Activated CD8-positive, alpha-beta T cell treated with anti-CD3 and anti-CD28 coated beads for 36 hours (primary cell): Measurements from ENCODE around the gene ERCC6L2. TPM values are rescaled to one million over a fixed set of nuclear protein-coding genes. Genes with fewer than 3 reads are reported as not detected.
A peak's percentile ranks its signal among the peaks of the same experiment; 100 is the strongest.

ENCODE experiments used
- ATAC-seq: fragments of 200-7000 bp; cut with Tn5 transposase; one replicate; pipeline ENCODE4 v1.10.0; 2021; ENCODE audit warnings: mild to moderate bottlenecking, moderate library complexity
- CTCF ChIA-PET: fragments of 350-600 bp; sonication (Branson Sonifier 250); formaldehyde crosslinking; loops from one replicate; lab custom pipeline; 2021; ENCODE audit warnings: antibody characterized with exemption; lab: Charles Lee
- POLR2A ChIA-PET: fragments of 350-600 bp; sonication (Branson Sonifier 250); formaldehyde crosslinking; loops from one replicate; lab custom pipeline; 2021; ENCODE audit warnings: antibody characterized with exemption; lab: Charles Lee
- DNase-seq: peaks from one replicate; pipeline ENCODE4 v3.0.0-alpha.2; 2020
- H3K27ac Mint-ChIP-seq: one replicate; pipeline ENCODE4 v1.8.0; 2021; ENCODE audit warnings: mild to moderate bottlenecking, mixed read lengths
- H3K27me3 Mint-ChIP-seq: one replicate; pipeline ENCODE4 v1.8.0; 2021; ENCODE audit warnings: mixed read lengths
- H3K36me3 Mint-ChIP-seq: one replicate; pipeline ENCODE4 v1.8.0; 2021; ENCODE audit warnings: low read depth, mixed read lengths
- H3K4me1 Mint-ChIP-seq: one replicate; pipeline ENCODE4 v1.8.0; 2021; ENCODE audit warnings: low read depth, mixed read lengths
- H3K4me3 Mint-ChIP-seq: one replicate; pipeline ENCODE4 v1.8.0; 2021; ENCODE audit warnings: mild to moderate bottlenecking, moderate library complexity, mixed read lengths
- H3K9me3 Mint-ChIP-seq: one replicate; pipeline ENCODE4 v1.8.0; 2021; ENCODE audit warnings: mixed read lengths
- intact Hi-C: fragments of 100-400 bp; cut with micrococcal nuclease; formaldehyde crosslinking; loops from one replicate; pipeline ENCODE4 v1.10.0; 2022
- total RNA-seq, 2 experiments: library from RNA; stranded (reverse); gene quantifications; one replicate each; pipeline ENCODE4 v1.2.3, GENCODE V29; 2021
- TF ChIP-seq, protein P1 (sequence below): fragments of 200-600 bp; IDR thresholded peaks from one replicate; pipeline ENCODE4 v1.8.0; 2022; ENCODE audit warnings: antibody characterized with exemption, mild to moderate bottlenecking

Gene ERCC6L2
- total RNA-seq, 2 experiments from 2014 or later = 31.2 to 34.7 TPM

DNA sequence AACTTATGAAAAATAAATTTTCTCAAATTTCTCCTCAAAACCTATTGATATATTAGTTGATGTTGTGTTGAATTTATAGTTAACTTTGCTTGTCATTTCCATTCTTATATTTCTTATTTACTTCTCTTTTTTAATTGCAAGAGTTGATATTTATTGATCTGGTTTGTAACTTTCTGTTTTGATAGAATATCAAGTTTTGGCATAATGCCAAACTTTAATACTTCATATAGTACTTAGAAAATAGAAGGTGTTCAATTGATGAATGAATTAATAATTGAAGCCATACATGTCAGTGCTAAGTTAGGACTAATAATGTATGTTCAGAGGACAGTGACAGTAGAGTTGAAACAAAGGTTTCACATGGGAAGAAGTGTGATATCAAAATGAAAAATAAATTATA, 27.9 kb downstream of the ERCC6L2 start:
- no peak for ATAC-seq
- DNase-seq = no peak
- intact Hi-C loops = no loop called here
- POLR2A ChIA-PET = no interaction called here
- TF ChIP-seq, protein P1, sequence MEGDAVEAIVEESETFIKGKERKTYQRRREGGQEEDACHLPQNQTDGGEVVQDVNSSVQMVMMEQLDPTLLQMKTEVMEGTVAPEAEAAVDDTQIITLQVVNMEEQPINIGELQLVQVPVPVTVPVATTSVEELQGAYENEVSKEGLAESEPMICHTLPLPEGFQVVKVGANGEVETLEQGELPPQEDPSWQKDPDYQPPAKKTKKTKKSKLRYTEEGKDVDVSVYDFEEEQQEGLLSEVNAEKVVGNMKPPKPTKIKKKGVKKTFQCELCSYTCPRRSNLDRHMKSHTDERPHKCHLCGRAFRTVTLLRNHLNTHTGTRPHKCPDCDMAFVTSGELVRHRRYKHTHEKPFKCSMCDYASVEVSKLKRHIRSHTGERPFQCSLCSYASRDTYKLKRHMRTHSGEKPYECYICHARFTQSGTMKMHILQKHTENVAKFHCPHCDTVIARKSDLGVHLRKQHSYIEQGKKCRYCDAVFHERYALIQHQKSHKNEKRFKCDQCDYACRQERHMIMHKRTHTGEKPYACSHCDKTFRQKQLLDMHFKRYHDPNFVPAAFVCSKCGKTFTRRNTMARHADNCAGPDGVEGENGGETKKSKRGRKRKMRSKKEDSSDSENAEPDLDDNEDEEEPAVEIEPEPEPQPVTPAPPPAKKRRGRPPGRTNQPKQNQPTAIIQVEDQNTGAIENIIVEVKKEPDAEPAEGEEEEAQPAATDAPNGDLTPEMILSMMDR = no peak
- Mint-ChIP-seq H3K36me3 (peaks cover 21% of the 10 kb centered on the region), H3K27me3 (no peaks in the 10 kb centered on the region), H3K4me1 (peaks cover 27% of the 10 kb centered on the region), H3K4me3 (no peak overlapping the region), H3K9me3 (no peaks in the 10 kb centered on the region), H3K27ac (no peak overlapping the region)
- CTCF ChIA-PET = interaction anchor here (1.1 to 1.3 kb wide), 2 partner anchors 12 to 132 kb away, joined by 3 read pairs; no protein-coding TSS in a partner anchor

DNA sequence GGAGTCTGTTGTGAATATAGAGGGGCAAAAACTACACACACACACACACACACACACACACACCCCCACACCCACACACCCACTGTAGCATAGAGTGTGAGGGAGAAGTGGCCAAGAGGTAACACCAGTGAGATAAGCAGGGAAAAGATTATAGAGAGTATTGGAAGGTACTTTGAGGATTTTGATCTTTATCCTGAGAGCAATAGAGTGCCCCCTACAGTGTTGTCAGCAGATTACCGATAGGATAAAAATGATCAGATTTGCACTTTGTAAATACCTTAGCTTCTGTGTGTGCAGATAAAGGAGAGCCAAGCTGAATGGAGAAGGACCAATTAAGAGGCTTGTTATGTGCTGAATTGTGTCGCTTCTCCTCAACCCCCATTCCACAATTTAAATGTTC, 32.3 kb downstream of the ERCC6L2 start:
- ChIA-PET POLR2A (no interaction called here), CTCF (interaction anchor here (0.6 kb wide), 1 partner anchor 141 kb away, joined by 3 read pairs; no protein-coding TSS in a partner anchor)
- DNase-seq (no peak), ATAC-seq (peak; percentile 24)
- H3K4me3 Mint-ChIP-seq = no peak overlapping the region
- H3K27me3 Mint-ChIP-seq = no peaks in the 10 kb centered on the region
- peaks cover 24% of the 10 kb centered on the region for H3K4me1 Mint-ChIP-seq
- peaks cover 19% of the 10 kb centered on the region for H3K36me3 Mint-ChIP-seq
- H3K27ac Mint-ChIP-seq = no peak overlapping the region
- no peaks in the 10 kb centered on the region for H3K9me3 Mint-ChIP-seq
- TF ChIP-seq, protein P1 = peak; percentile 14
- intact Hi-C loops = no loop called here

DNA sequence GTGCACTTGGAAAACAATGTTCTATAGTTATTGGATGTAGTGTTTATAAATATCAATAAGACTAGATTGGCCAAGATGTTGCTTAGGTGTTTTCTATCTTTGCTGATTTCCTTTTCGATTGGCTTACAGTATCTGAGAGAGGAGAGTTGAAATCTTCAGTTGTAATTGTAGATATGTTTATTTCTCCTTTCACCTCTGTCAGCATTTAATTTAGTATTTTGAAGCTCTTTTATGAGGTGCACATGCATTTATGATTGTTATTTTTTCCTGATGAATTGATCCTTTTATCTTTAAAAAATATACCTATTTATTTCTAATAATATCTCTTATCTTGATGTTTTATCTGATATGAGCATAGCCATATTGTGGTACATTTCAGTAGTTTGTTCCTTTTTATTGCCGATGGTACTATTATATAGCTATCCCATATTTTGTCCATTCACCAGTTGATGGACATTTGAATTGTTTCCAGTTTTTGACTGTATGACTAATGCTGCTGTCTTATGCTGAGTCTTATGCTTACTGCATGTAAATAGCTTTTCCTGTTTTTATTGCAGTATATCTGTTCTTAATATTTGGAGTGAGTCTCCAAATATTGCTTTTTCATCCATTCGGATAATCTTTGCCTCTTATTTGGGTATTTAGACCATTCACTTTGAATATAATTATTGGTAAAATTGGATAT, 34.7 kb downstream of the ERCC6L2 start:
- peaks cover 28% of the 10 kb centered on the region for H3K4me1 Mint-ChIP-seq
- POLR2A ChIA-PET = no interaction called here
- H3K27ac Mint-ChIP-seq = no peak overlapping the region
- H3K27me3 Mint-ChIP-seq = no peaks in the 10 kb centered on the region
- no peak for ATAC-seq
- peaks cover 24% of the 10 kb centered on the region for H3K36me3 Mint-ChIP-seq
- TF ChIP-seq, protein P1 = no peak
- CTCF ChIA-PET = interaction anchor here (0.7 kb wide), 1 partner anchor 174 kb away, joined by 4 read pairs; no protein-coding TSS in a partner anchor
- intact Hi-C loops = no loop called here
- no peak for DNase-seq
- H3K9me3 Mint-ChIP-seq = no peaks in the 10 kb centered on the region
- H3K4me3 Mint-ChIP-seq = no peak overlapping the region

DNA sequence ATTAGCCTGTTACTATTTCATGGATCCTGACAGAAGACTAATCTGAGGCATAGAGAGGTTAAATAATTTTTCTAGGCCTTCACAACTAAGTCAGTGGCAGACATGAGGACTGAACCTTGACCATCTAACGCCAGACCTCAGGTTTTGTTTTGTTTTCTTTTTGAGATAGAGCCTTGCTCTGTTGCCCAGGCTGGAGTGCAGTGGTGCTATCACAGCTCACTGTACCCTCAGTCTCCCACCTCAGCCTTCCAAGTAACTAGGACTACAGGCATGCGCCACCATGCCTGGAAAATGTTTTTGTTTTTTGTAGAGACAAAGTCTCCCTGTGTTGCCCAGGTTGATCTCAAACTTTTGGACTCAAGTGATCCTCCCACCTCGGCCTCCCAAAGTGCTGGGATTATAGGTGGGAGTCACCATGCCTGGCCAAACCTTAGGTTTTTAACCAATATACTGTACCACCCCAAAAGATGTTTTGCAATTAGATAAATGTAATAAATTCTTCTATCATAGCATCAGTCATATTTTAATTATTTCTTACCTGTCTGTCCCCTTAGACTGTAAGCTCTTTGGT, 35.4 kb downstream of the ERCC6L2 start:
- peaks cover 23% of the 10 kb centered on the region for H3K4me1 Mint-ChIP-seq
- TF ChIP-seq, protein P1 = no peak
- no peak overlapping the region for H3K4me3 Mint-ChIP-seq
- CTCF ChIA-PET = interaction anchor here (0.7 to 1.0 kb wide), 2 partner anchors 151 to 175 kb away, joined by 3 to 4 read pairs; no protein-coding TSS in a partner anchor
- H3K27me3 Mint-ChIP-seq = no peaks in the 10 kb centered on the region
- DNase-seq = no peak
- no peak for ATAC-seq
- POLR2A ChIA-PET = no interaction called here
- H3K36me3 Mint-ChIP-seq = peaks cover 22% of the 10 kb centered on the region
- intact Hi-C loops = no loop called here
- no peaks in the 10 kb centered on the region for H3K9me3 Mint-ChIP-seq
- no peak overlapping the region for H3K27ac Mint-ChIP-seq

DNA sequence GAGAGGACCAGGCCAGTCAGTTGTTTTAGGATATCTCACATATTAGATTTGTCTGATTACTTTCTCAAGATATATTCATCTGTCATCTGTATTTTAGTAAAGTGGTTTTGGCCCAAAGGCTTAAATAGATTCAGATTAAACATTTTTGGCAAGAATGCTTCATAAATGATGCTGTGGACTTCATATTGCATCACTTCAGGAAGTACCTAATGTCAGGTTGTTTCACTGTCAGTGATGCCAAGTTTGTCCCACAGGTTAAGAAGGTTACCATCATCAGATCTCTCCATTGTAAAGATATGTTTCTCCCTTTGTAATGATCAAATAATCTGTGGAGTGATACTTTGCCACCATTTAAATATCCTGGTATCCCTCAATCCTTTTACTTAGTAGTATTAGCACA, 37.3 kb downstream of the ERCC6L2 start:
- CTCF ChIA-PET = no interaction called here
- H3K36me3 Mint-ChIP-seq = peaks cover 32% of the 10 kb centered on the region

More for the DNA sequence above, 37.3 kb downstream of the ERCC6L2 start:
- Mint-ChIP-seq H3K4me1 (peaks cover 17% of the 10 kb centered on the region), H3K27me3 (no peaks in the 10 kb centered on the region), H3K4me3 (no peak overlapping the region), H3K27ac (peak overlapping the region; percentile 34), H3K9me3 (no peaks in the 10 kb centered on the region)
- POLR2A ChIA-PET = no interaction called here
- TF ChIP-seq, protein P1 = no peak
- DNase-seq (no peak), ATAC-seq (no peak)
- intact Hi-C loops = no loop called here
